K562 treated with DMSO at 1 percent for 48 hours (cell line): ENCODE data around the gene DNAJC1. TPM values are rescaled to one million over a fixed set of nuclear protein-coding genes. Genes with fewer than 3 reads are reported as not detected.

Experiments used
- total RNA-seq: library from RNA; unstranded; fragments of 300-600 nt; gene quantifications from 2 replicates; pipeline ENCODE4 v1.2.3, GENCODE V29; 2022; ENCODE audit warnings: low replicate concordance; ENCODE audit errors: extremely low read depth

DNAJC1 gene, protein sequence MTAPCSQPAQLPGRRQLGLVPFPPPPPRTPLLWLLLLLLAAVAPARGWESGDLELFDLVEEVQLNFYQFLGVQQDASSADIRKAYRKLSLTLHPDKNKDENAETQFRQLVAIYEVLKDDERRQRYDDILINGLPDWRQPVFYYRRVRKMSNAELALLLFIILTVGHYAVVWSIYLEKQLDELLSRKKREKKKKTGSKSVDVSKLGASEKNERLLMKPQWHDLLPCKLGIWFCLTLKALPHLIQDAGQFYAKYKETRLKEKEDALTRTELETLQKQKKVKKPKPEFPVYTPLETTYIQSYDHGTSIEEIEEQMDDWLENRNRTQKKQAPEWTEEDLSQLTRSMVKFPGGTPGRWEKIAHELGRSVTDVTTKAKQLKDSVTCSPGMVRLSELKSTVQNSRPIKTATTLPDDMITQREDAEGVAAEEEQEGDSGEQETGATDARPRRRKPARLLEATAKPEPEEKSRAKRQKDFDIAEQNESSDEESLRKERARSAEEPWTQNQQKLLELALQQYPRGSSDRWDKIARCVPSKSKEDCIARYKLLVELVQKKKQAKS
- total RNA-seq, result not detected in 2 replicates

DNA sequence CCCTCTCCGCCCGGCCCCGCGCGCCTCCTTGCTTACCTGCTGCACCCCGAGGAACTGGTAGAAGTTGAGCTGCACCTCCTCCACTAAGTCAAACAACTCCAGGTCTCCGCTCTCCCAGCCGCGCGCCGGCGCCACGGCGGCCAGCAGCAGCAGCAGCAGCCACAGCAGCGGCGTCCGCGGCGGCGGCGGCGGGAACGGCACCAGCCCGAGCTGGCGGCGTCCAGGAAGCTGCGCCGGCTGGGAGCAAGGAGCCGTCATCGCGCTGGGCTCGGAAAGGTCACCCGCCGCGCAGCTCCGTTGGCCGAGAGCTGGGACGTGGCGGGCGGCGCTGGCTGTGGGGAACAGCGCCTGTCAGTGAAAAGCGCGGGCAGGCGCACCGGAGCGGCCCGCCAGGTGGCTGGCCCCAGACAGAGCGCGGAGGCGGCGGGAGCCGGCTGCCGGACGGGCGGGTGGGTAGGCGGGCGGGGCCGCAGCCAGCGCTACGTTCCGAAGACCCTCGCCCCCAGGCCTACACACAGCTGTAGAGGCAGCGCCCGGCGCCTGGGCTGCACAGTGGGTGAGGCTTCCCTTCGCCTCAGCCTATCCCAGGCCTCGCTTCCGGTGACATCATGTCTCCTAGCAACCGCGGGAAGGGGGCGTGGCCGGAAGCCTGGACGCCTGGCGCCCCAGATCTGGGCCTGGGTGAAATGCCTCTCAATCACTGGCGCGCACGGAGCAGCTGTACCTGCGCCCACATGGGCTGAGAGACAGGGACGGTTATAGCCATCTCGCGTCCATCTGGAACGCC is at the start of gene DNAJC1:
Gene DNAJC1, minus strand, starts transcription at position 554 of the 787 bp plus-strand sequence. Its CDS starts 296 bp downstream, at position 258.

Other genes starting within 250 kb of the DNAJC1 start
- gene EBLN1, start 214.3 kb upstream of the DNAJC1 start, total RNA-seq, result not detected in 2 replicates